Neural cell (in vitro differentiated cells): ENCODE results near the gene TMX1. TPM values are rescaled to one million over a fixed set of nuclear protein-coding genes. Genes with fewer than 3 reads are reported as not detected.

Experiments
- H2AFZ ChIP-seq: fragments of 200-600, 300-800 bp; sonication (generic), shearing (Covaris generic); 2 replicates; pipeline ENCODE4 v1.6.0; 2014; ENCODE audit warnings: low read depth, mild to moderate bottlenecking, antibody characterized with exemption, low read length, moderate library complexity
- H3F3A ChIP-seq: fragments of 200-600 bp; shearing (Covaris generic); 2 replicates; pipeline ENCODE4 v1.6.1; 2016; ENCODE audit warnings: mild to moderate bottlenecking, moderate library complexity, mixed read lengths, antibody characterized with exemption, low read length; ENCODE audit not compliant: insufficient read depth, poor library complexity, severe bottlenecking
- H3K27ac ChIP-seq: fragments of 200-600, 300-800 bp; sonication (generic), shearing (Covaris generic); 2 replicates; pipeline ENCODE4 v1.5.1; 2014; ENCODE audit warnings: mild to moderate bottlenecking, low read length, moderate library complexity
- H3K27me3 ChIP-seq: fragments of 300-800, 200-600 bp; sonication (generic), shearing (Covaris generic); 2 replicates; pipeline ENCODE4 v1.6.0; 2014; ENCODE audit warnings: mild to moderate bottlenecking, low read depth, low read length, moderate library complexity; ENCODE audit not compliant: insufficient read depth
- H3K36me3 ChIP-seq: fragments of 300-800, 200-600 bp; sonication (generic), shearing (Covaris generic); 2 replicates; pipeline ENCODE4 v1.5.1; 2014; ENCODE audit warnings: mild to moderate bottlenecking, antibody characterized with exemption, low read length, moderate library complexity; ENCODE audit not compliant: insufficient read depth
- H3K4me2 ChIP-seq: fragments of 300-800, 200-600 bp; sonication (generic), shearing (Covaris generic); 2 replicates; pipeline ENCODE4 v1.6.0; 2014; ENCODE audit warnings: mild to moderate bottlenecking, low read length
- H3K4me3 ChIP-seq: fragments of 300-800, 200-600 bp; sonication (generic), shearing (Covaris generic); 2 replicates; pipeline ENCODE4 v1.5.1; 2014; ENCODE audit warnings: mild to moderate bottlenecking, low read length, moderate library complexity
- H3K79me2 ChIP-seq: fragments of 200-600 bp; shearing (Covaris generic); replicated peaks from 2 replicates; pipeline ENCODE4 v1.6.0; 2014; ENCODE audit warnings: mild to moderate bottlenecking, low read length, moderate library complexity; ENCODE audit not compliant: insufficient read depth
- H3K9ac ChIP-seq: fragments of 300-800, 200-600 bp; sonication (generic), shearing (Covaris generic); 2 replicates; pipeline ENCODE4 v1.6.1; 2016; ENCODE audit warnings: mild to moderate bottlenecking, low read length, mixed read lengths
- H3K9me2 ChIP-seq: fragments of 200-600 bp; shearing (Covaris generic); 2 replicates; pipeline ENCODE4 v1.6.1; 2016; ENCODE audit warnings: mild to moderate bottlenecking, low read length, mixed read lengths; ENCODE audit not compliant: insufficient read depth
- H3K9me3 ChIP-seq: fragments of 200-600, 300-800 bp; sonication (generic), shearing (Covaris generic); 2 replicates; pipeline ENCODE4 v1.6.1; 2016; ENCODE audit warnings: mild to moderate bottlenecking, mixed run types, low read length, moderate library complexity, mixed read lengths
- H4K20me1 ChIP-seq: fragments of 200-600 bp; shearing (Covaris generic); 2 replicates; pipeline ENCODE4 v1.6.1; 2016; ENCODE audit warnings: mild to moderate bottlenecking, mixed run types; ENCODE audit not compliant: insufficient read depth
- CTCF ChIP-seq: fragments of 450-650 bp; IDR thresholded peaks from 2 replicates; pipeline ENCODE4 v1.5.1; 2014; ENCODE audit warnings: antibody characterized with exemption, mild to moderate bottlenecking, moderate library complexity; ENCODE audit not compliant: poor library complexity, severe bottlenecking
- EP300 ChIP-seq: fragments of 450-650 bp; conservative IDR thresholded peaks from 2 replicates; pipeline ENCODE4 v1.6.1; 2014; ENCODE audit warnings: antibody characterized with exemption, mild to moderate bottlenecking, moderate library complexity; ENCODE audit not compliant: poor library complexity, severe bottlenecking
- EZH2 ChIP-seq: fragments of 200-600, 300-800 bp; shearing (Covaris generic), sonication (generic); IDR thresholded peaks from 2 replicates; pipeline ENCODE4 v1.6.1; 2014; ENCODE audit warnings: antibody characterized with exemption, low read length, borderline replicate concordance, mild to moderate bottlenecking; ENCODE audit not compliant: insufficient read depth, poor library complexity, severe bottlenecking
- MXI1 ChIP-seq: fragments of 450-650 bp; conservative IDR thresholded peaks from 2 replicates; pipeline ENCODE4 v1.6.1; 2014; ENCODE audit warnings: antibody characterized with exemption, mild to moderate bottlenecking; ENCODE audit not compliant: poor library complexity, severe bottlenecking
- POLR2AphosphoS5 ChIP-seq: IDR thresholded peaks from 2 replicates; pipeline ENCODE4 v1.6.1; 2012
- RAD21 ChIP-seq: fragments of 450-650 bp; conservative IDR thresholded peaks from 2 replicates; pipeline ENCODE4 v1.6.1; 2014; ENCODE audit warnings: antibody characterized with exemption, mild to moderate bottlenecking, moderate library complexity
- SMC3 ChIP-seq: fragments of 450-650 bp; conservative IDR thresholded peaks from 2 replicates; pipeline ENCODE4 v1.6.1; 2014; ENCODE audit warnings: antibody characterized with exemption, mild to moderate bottlenecking, moderate library complexity; ENCODE audit not compliant: poor library complexity
- TAF1 ChIP-seq: IDR thresholded peaks from 2 replicates; pipeline ENCODE4 v1.6.1; 2012; ENCODE audit warnings: low read depth
- polyA plus RNA-seq: library from polyadenylated mRNA; depleted of rRNA; stranded (reverse); fragments of >200 nt; gene quantifications from 2 replicates; pipeline ENCODE4 v1.2.3, GENCODE V29; 2014
- TF ChIP-seq, protein P1 (sequence below): IDR thresholded peaks from 2 replicates; pipeline ENCODE4 v1.6.1; 2012; ENCODE audit warnings: borderline replicate concordance

TMX1 gene
- polyA plus RNA-seq, 1 donor from 2014 or later = 25.3 TPM

DNA sequence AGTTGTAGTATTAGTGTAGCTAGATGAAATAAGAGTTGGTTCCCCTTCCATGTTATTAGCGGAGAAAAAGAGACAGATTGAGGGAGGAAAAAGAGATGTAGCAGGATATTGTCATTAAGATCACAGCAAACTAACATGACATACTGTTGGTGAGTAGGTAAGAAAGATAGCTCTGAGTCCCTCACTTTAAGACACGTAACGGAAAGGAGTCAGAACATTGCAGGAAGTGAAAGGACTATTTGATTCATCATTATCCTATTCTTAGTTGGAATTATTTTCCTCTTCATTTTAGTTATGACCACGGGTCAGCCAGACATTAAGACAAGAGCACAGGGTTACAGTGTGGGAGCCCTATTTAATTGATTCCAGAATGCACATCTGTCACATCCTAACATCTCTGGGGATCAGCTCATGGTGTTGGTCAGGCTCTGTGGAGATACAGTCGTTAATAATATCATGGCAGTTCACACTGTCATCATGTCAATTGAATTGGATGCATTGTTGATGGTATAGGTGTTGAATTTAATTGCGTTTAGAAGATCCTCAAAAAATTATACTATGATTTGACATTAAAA, 55.0 kb downstream of the TMX1 start:
- Histone ChIP-seq H3K4me2 (no peak overlapping the region), H3K27ac (no peak overlapping the region), H3K9ac (no peak overlapping the region), H2AFZ (no peak overlapping the region), H3K9me3 (no peaks in the 10 kb centered on the region), H4K20me1 (no peaks in the 10 kb centered on the region), H3F3A (no peaks in the 10 kb centered on the region), H3K4me3 (no peak overlapping the region), H3K36me3 (no peaks in the 10 kb centered on the region), H3K9me2 (no peaks in the 10 kb centered on the region), H3K79me2 (no peaks in the 10 kb centered on the region), H3K27me3 (no peaks in the 10 kb centered on the region)
- TF ChIP-seq EZH2 (no peak), TAF1 (no peak), MXI1 (no peak), SMC3 (no peak), POLR2AphosphoS5 (no peak), EP300 (no peak), RAD21 (no peak), CTCF (no peak)
- TF ChIP-seq, protein P1, sequence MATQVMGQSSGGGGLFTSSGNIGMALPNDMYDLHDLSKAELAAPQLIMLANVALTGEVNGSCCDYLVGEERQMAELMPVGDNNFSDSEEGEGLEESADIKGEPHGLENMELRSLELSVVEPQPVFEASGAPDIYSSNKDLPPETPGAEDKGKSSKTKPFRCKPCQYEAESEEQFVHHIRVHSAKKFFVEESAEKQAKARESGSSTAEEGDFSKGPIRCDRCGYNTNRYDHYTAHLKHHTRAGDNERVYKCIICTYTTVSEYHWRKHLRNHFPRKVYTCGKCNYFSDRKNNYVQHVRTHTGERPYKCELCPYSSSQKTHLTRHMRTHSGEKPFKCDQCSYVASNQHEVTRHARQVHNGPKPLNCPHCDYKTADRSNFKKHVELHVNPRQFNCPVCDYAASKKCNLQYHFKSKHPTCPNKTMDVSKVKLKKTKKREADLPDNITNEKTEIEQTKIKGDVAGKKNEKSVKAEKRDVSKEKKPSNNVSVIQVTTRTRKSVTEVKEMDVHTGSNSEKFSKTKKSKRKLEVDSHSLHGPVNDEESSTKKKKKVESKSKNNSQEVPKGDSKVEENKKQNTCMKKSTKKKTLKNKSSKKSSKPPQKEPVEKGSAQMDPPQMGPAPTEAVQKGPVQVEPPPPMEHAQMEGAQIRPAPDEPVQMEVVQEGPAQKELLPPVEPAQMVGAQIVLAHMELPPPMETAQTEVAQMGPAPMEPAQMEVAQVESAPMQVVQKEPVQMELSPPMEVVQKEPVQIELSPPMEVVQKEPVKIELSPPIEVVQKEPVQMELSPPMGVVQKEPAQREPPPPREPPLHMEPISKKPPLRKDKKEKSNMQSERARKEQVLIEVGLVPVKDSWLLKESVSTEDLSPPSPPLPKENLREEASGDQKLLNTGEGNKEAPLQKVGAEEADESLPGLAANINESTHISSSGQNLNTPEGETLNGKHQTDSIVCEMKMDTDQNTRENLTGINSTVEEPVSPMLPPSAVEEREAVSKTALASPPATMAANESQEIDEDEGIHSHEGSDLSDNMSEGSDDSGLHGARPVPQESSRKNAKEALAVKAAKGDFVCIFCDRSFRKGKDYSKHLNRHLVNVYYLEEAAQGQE = no peak

- no peaks in the 10 kb centered on the region for H4K20me1 ChIP-seq
- H2AFZ ChIP-seq = no peak overlapping the region
- TF ChIP-seq SMC3 = no peak
- TF ChIP-seq, protein P1 = no peak
- no peak for TF ChIP-seq MXI1
- no peak for TF ChIP-seq RAD21
- no peak for TF ChIP-seq EZH2
- no peak for TF ChIP-seq POLR2AphosphoS5
- no peak for TF ChIP-seq TAF1
- TF ChIP-seq CTCF = no peak
- no peak for TF ChIP-seq EP300
- H3K36me3 ChIP-seq = no peaks in the 10 kb centered on the region
- H3F3A ChIP-seq = no peaks in the 10 kb centered on the region
- no peak overlapping the region for H3K4me2 ChIP-seq
- no peak overlapping the region for H3K4me3 ChIP-seq
- no peak overlapping the region for H3K27ac ChIP-seq
- no peaks in the 10 kb centered on the region for H3K27me3 ChIP-seq
- no peak overlapping the region for H3K9ac ChIP-seq
- no peaks in the 10 kb centered on the region for H3K9me3 ChIP-seq
- no peaks in the 10 kb centered on the region for H3K9me2 ChIP-seq
- H3K79me2 ChIP-seq = no peaks in the 10 kb centered on the region
Measured at GRCh38 chr14:51295646-51296263, 55.7 kb downstream of the TMX1 start.
